ENCODE results near the gene SPAG6.

The SPAG6 gene

GRCh38 chr10:22458272-22459038 is 113.2 kb downstream of the SPAG6 start:
- DNase-seq (ENCODE audit: low read depth in 2 of 3, low spot score in 1 of 3): no peak

- no peak for DNase-seq (ENCODE audit: low read depth in 2 of 3, low spot score in 1 of 3)
Observed at GRCh38 chr10:22459496-22459895, 114.2 kb downstream of the SPAG6 start.

- DNase-seq (ENCODE audit: low read depth in 2 of 3, low spot score in 1 of 3): no peak
Observed at GRCh38 chr10:22460101-22460500, 114.8 kb downstream of the SPAG6 start.

GRCh38 chr10:22460531-22461403 is 115.5 kb downstream of the SPAG6 start:
- DNase-seq (ENCODE audit: low read depth in 2 of 3, low spot score in 1 of 3): no peak

GRCh38 chr10:22461891-22462290 is 116.6 kb downstream of the SPAG6 start:
- no peak for DNase-seq (ENCODE audit: low read depth in 2 of 3, low spot score in 1 of 3)

GRCh38 chr10:22463255-22463654 is 118.0 kb downstream of the SPAG6 start:
- no peak for DNase-seq (ENCODE audit: low read depth in 2 of 3, low spot score in 1 of 3)

- DNase-seq (ENCODE audit: low read depth in 2 of 3, low spot score in 1 of 3): no peak
Observed at GRCh38 chr10:22464966-22465629, 119.8 kb downstream of the SPAG6 start.

- DNase-seq (ENCODE audit: low read depth in 2 of 3, low spot score in 1 of 3): no peak
Observed at GRCh38 chr10:22466763-22467334, 121.6 kb downstream of the SPAG6 start.
